H9 (cell line): Measurements from ENCODE around the gene TNNT1. TPM values are rescaled to one million over a fixed set of nuclear protein-coding genes. Genes with fewer than 3 reads are reported as not detected.

Experiments used
- DNase-seq: peaks from one replicate; pipeline ENCODE4 v3.0.0-alpha.2; 2017
- H2AFZ ChIP-seq: one replicate; pipeline ENCODE4 v1.6.1; 2013; ENCODE audit warnings: mild to moderate bottlenecking, low read length, control low read depth, moderate library complexity
- H2AK5ac ChIP-seq: 2 replicates; pipeline ENCODE4 v1.6.1; 2013; ENCODE audit warnings: low read length, control low read depth, mixed read lengths; ENCODE audit not compliant: insufficient read length
- H2BK120ac ChIP-seq: one replicate; pipeline ENCODE4 v1.6.1; 2013; ENCODE audit warnings: low read depth, mild to moderate bottlenecking, low read length, control low read depth, inconsistent platforms; ENCODE audit not compliant: poor library complexity, severe bottlenecking
- H2BK12ac ChIP-seq: 2 replicates; pipeline ENCODE4 v1.6.1; 2013; ENCODE audit warnings: low read length, control low read depth, mixed read lengths, low read depth; ENCODE audit not compliant: insufficient read length
- H2BK15ac ChIP-seq: 2 replicates; pipeline ENCODE4 v1.6.1; 2013; ENCODE audit warnings: low read depth, low read length, control low read depth
- H2BK20ac ChIP-seq: one replicate; pipeline ENCODE4 v1.6.1; 2013; ENCODE audit warnings: low read depth, mild to moderate bottlenecking, low read length, control low read depth, inconsistent platforms; ENCODE audit not compliant: poor library complexity, severe bottlenecking
- H2BK5ac ChIP-seq: 2 replicates; pipeline ENCODE4 v1.6.1; 2013; ENCODE audit warnings: low read length, control low read depth, mixed read lengths; ENCODE audit not compliant: insufficient read length
- H3K14ac ChIP-seq: 2 replicates; pipeline ENCODE4 v1.6.1; 2013; ENCODE audit warnings: low read length, control low read depth; ENCODE audit not compliant: insufficient read depth
- H3K18ac ChIP-seq: 2 replicates; pipeline ENCODE4 v1.6.1; 2013; ENCODE audit warnings: low read depth, mild to moderate bottlenecking, mixed read lengths, low read length, control low read depth; ENCODE audit not compliant: insufficient read length
- H3K23ac ChIP-seq: 2 replicates; pipeline ENCODE4 v1.6.1; 2013; ENCODE audit warnings: low read length, control low read depth, mixed read lengths, low read depth; ENCODE audit not compliant: insufficient read length
- H3K23me2 ChIP-seq: 2 replicates; pipeline ENCODE4 v1.6.1; 2013; ENCODE audit warnings: low read depth, mild to moderate bottlenecking, mixed read lengths, low read length, control low read depth; ENCODE audit not compliant: insufficient read length, poor library complexity, severe bottlenecking
- H3K27ac ChIP-seq: 2 replicates; pipeline ENCODE4 v1.5.1; 2013; ENCODE audit warnings: low read length, control low read depth, mixed read lengths, low read depth; ENCODE audit not compliant: insufficient read length
- H3K27me3 ChIP-seq: 2 replicates; pipeline ENCODE4 v1.6.1; 2013; ENCODE audit warnings: low read length, control low read depth, inconsistent platforms; ENCODE audit not compliant: insufficient read depth
- H3K4ac ChIP-seq: 2 replicates; pipeline ENCODE4 v1.6.1; 2013; ENCODE audit warnings: low read depth, mild to moderate bottlenecking, control low read depth, inconsistent platforms, low read length, moderate library complexity
- H3K4me1 ChIP-seq: 2 replicates; pipeline ENCODE4 v1.6.1; 2013; ENCODE audit warnings: low read length, control low read depth, inconsistent platforms; ENCODE audit not compliant: insufficient read depth
- H3K4me2 ChIP-seq: 2 replicates; pipeline ENCODE4 v1.6.1; 2013; ENCODE audit warnings: low read length, control low read depth, mixed read lengths; ENCODE audit not compliant: insufficient read length, insufficient read depth
- H3K56ac ChIP-seq: 2 replicates; pipeline ENCODE4 v1.6.1; 2013; ENCODE audit warnings: low read depth, mild to moderate bottlenecking, mixed read lengths, low read length, control low read depth; ENCODE audit not compliant: insufficient read length
- H3K79me1 ChIP-seq: 2 replicates; pipeline ENCODE4 v1.6.1; 2013; ENCODE audit warnings: low read depth, mild to moderate bottlenecking, moderate library complexity, low read length, control low read depth, inconsistent platforms; ENCODE audit not compliant: insufficient read depth, poor library complexity, severe bottlenecking
- H3K79me2 ChIP-seq: 2 replicates; pipeline ENCODE4 v1.6.1; 2013; ENCODE audit warnings: low read length, control low read depth, inconsistent platforms; ENCODE audit not compliant: insufficient read depth
- H3K9ac ChIP-seq: 2 replicates; pipeline ENCODE4 v1.6.1; 2013; ENCODE audit warnings: low read length, control low read depth, mixed read lengths; ENCODE audit not compliant: insufficient read length; ENCODE audit errors: extremely low read depth
- H3K9me3 ChIP-seq: one replicate; pipeline ENCODE4 v1.6.1; 2013; ENCODE audit warnings: low read depth, low read length, inconsistent platforms; ENCODE audit not compliant: control insufficient read depth
- H3T11ph ChIP-seq: one replicate; pipeline ENCODE4 v1.6.1; 2013; ENCODE audit warnings: mild to moderate bottlenecking, low read length, control low read depth, inconsistent platforms
- H4K20me1 ChIP-seq: one replicate; pipeline ENCODE4 v1.6.1; 2013; ENCODE audit not compliant: control insufficient read depth, insufficient read length, insufficient read depth
- H4K5ac ChIP-seq: 2 replicates; pipeline ENCODE4 v1.6.1; 2013; ENCODE audit warnings: low read depth, mild to moderate bottlenecking, mixed read lengths, low read length, control low read depth; ENCODE audit not compliant: insufficient read length
- H4K8ac ChIP-seq: replicated peaks from 2 replicates; pipeline ENCODE4 v1.6.1; 2013; ENCODE audit warnings: low read length, control low read depth, mixed read lengths, low read depth; ENCODE audit not compliant: insufficient read length
- H4K91ac ChIP-seq: 2 replicates; pipeline ENCODE4 v1.6.1; 2013; ENCODE audit warnings: low read depth, mild to moderate bottlenecking, moderate library complexity, mixed read lengths, low read length, control low read depth; ENCODE audit not compliant: insufficient read length
- H3K27ac Mint-ChIP-seq, 3 experiments: 2 replicates in 2 of 3; 3 replicates in 1 of 3; pipeline ENCODE4 v1.8.0; 2020 to 2021; ENCODE audit warnings: mixed read lengths in 3 of 3, mild to moderate bottlenecking in 1 of 3, moderate library complexity in 1 of 3
- H3K27me3 Mint-ChIP-seq: 2 replicates; pipeline ENCODE4 v1.8.0; 2021; ENCODE audit warnings: low read depth, mild to moderate bottlenecking, moderate library complexity, mixed read lengths
- H3K36me3 Mint-ChIP-seq, 3 experiments: 2 replicates in 2 of 3; 3 replicates in 1 of 3; pipeline ENCODE4 v1.8.0; 2020 to 2021; ENCODE audit warnings: low read depth in 3 of 3, mixed read lengths in 3 of 3; ENCODE audit not compliant: insufficient read depth in 1 of 3
- H3K4me1 Mint-ChIP-seq, 2 experiments: 2 replicates each; pipeline ENCODE4 v1.8.0; 2020; ENCODE audit warnings: mixed read lengths in 2 of 2
- H3K4me3 Mint-ChIP-seq, 2 experiments: 2 replicates in 1 of 2; 3 replicates in 1 of 2; pipeline ENCODE4 v1.8.0; 2020 to 2021; ENCODE audit warnings: mild to moderate bottlenecking in 2 of 2, mixed read lengths in 2 of 2, moderate library complexity in 1 of 2
- H3K9me3 Mint-ChIP-seq, 2 experiments: 2 replicates in 1 of 2; 3 replicates in 1 of 2; pipeline ENCODE4 v1.8.0; 2020; ENCODE audit warnings: mild to moderate bottlenecking in 2 of 2, mixed read lengths in 2 of 2, moderate library complexity in 1 of 2
- CTCF ChIP-seq: fragments of 200-600 bp; sonication (generic); conservative IDR thresholded peaks from 3 replicates; pipeline ENCODE4 v1.8.0; 2021; ENCODE audit warnings: antibody characterized with exemption, mild to moderate bottlenecking
- WGBS: extraction: QIAGEN DNeasy Blood & Tissue Kit; methylation state at CpG from one replicate; pipeline ENCODE4 v1.1.7; 2013; ENCODE audit warnings: missing lambda C conversion rate, low lambda C conversion rate, mixed read lengths; ENCODE audit not compliant: insufficient read length; ENCODE audit errors: extremely low coverage; 5-methylcytosine and 5-hydroxymethylcytosine counted together
- total RNA-seq: library from RNA; stranded (reverse); gene quantifications from 2 replicates; pipeline ENCODE4 v1.2.1, GENCODE V29; 2021

TNNT1 gene
- total RNA-seq, 1 experiment from 2014 or later: 127 TPM

- H2AFZ ChIP-seq: no peak overlapping the region
- no peak overlapping the region for H3K4ac ChIP-seq
- H3K9me3 Mint-ChIP-seq: no peaks in the 10 kb centered on the region
These were observed 57.7 kb downstream of the TNNT1 start for GRCh38 chr19:55091126-55091910.

More at GRCh38 chr19:55091126-55091910, 57.7 kb downstream of the TNNT1 start:
- Histone ChIP-seq H3K4me1 (peaks cover 9% of the 10 kb centered on the region; the same call in 1 of the 2 replicates), H3K79me2 (no peaks in the 10 kb centered on the region), H2BK20ac (no peak overlapping the region), H3K79me1 (no peaks in the 10 kb centered on the region), H2AK5ac (no peak overlapping the region), H3K18ac (no peak overlapping the region), H4K20me1 (peaks cover 2% of the 10 kb centered on the region), H3K56ac (no peak overlapping the region), H4K8ac (no peak overlapping the region), H3K14ac (no peak overlapping the region), H2BK5ac (no peak overlapping the region), H3K4me2 (no peak overlapping the region), H2BK12ac (no peak overlapping the region), H3K23me2 (peaks cover 17% of the 10 kb centered on the region), H3K27me3 (no peaks in the 10 kb centered on the region), H3K27ac (no peak overlapping the region), H2BK120ac (no peak overlapping the region), H4K91ac (no peak overlapping the region), H2BK15ac (no peak overlapping the region), H3K23ac (no peak overlapping the region), H3T11ph (no peak overlapping the region), H4K5ac (no peak overlapping the region), H3K9me3 (no peaks in the 10 kb centered on the region), H3K9ac (no peak overlapping the region)
- Mint-ChIP-seq H3K4me1 (peaks cover 26 to 42% of the 10 kb centered on the region in 2 experiments), H3K27ac (peak overlapping the region in 1 of 3 experiments; percentile 77; a peak in 1 of 7 replicates), H3K4me3 (peak overlapping the region in 1 of 2 experiments; percentile 66; a peak in 1 of 5 replicates), H3K36me3 (peaks cover 13 to 27% (median 25%) of the 10 kb centered on the region in 3 experiments; a peak in 6 of 7 replicates), H3K27me3 (peaks cover 9% of the 10 kb centered on the region)
- DNase-seq: no peak
- no peak for TF ChIP-seq CTCF
- WGBS: no CpG with 5 or more reads among the region's 32 CpGs
